PC-3 (cell line): ENCODE results near the gene ST8SIA4. TPM values are rescaled to one million over a fixed set of nuclear protein-coding genes. Genes with fewer than 3 reads are reported as not detected.
A peak's percentile ranks its signal among the peaks of the same experiment; 100 is the strongest.

ENCODE experiments used
- ATAC-seq: fragments of 200-7000 bp; cut with Tn5 transposase; 2 replicates; pipeline ENCODE4 v1.9.1; 2020; ENCODE audit warnings: mild to moderate bottlenecking, moderate library complexity
- BruUV-seq: library from RNA; stranded (reverse); fragments of 400-500 nt; replicated peaks from 2 replicates; lab custom pipeline; 2021; lab: Mats Ljungman, UMichigan
- CTCF ChIA-PET: fragments of 300-600 bp; sonication (Branson Sonifier 250); formaldehyde crosslinking; loops from one replicate; lab custom pipeline; 2022; ENCODE audit warnings: antibody characterized with exemption; lab: Charles Lee
- POLR2A ChIA-PET: fragments of 300-600 bp; sonication (Branson Sonifier 250); formaldehyde crosslinking; loops from one replicate; lab custom pipeline; 2022; ENCODE audit warnings: antibody characterized with exemption; ENCODE audit not compliant: unreplicated experiment; lab: Charles Lee
- DNase-seq: peaks from one replicate; pipeline ENCODE4 v3.0.0-alpha.2; 2015
- H2AFZ ChIP-seq: fragments of 300-600 bp; sonication (generic); 2 replicates; pipeline ENCODE4 v1.6.0; 2016; ENCODE audit warnings: antibody characterized with exemption, low read length
- H3F3A ChIP-seq: fragments of 300-600 bp; sonication (generic); one replicate; pipeline ENCODE4 v1.6.0; 2017; ENCODE audit warnings: antibody characterized with exemption, low read length, control low read depth, mild to moderate bottlenecking; ENCODE audit not compliant: unreplicated experiment
- H3K27ac ChIP-seq: fragments of 300-600 bp; sonication (generic); 2 replicates; pipeline ENCODE4 v1.5.1; 2016; ENCODE audit warnings: mild to moderate bottlenecking, low read length
- H3K27me3 ChIP-seq: fragments of 300-600 bp; sonication (generic); 2 replicates; pipeline ENCODE4 v1.6.1; 2016; ENCODE audit warnings: low read length, mixed read lengths
- H3K36me3 ChIP-seq: fragments of 300-600 bp; sonication (generic); 2 replicates; pipeline ENCODE4 v1.6.1; 2016; ENCODE audit warnings: low read depth, mixed run types, low read length, mixed read lengths
- H3K4me1 ChIP-seq: fragments of 300-600 bp; sonication (generic); 2 replicates; pipeline ENCODE4 v1.5.1; 2016; ENCODE audit warnings: low read length; ENCODE audit not compliant: insufficient read depth
- H3K4me2 ChIP-seq: fragments of 300-600 bp; sonication (generic); 2 replicates; pipeline ENCODE4 v1.6.0; 2016; ENCODE audit warnings: low read length
- H3K4me3 ChIP-seq: fragments of 300-600 bp; sonication (generic); 2 replicates; pipeline ENCODE4 v1.5.1; 2016; ENCODE audit warnings: mild to moderate bottlenecking, low read length, mixed read lengths
- H3K79me2 ChIP-seq: fragments of 300-600 bp; sonication (generic); 2 replicates; pipeline ENCODE4 v1.6.1; 2017; ENCODE audit warnings: low read length, mixed read lengths
- H3K9ac ChIP-seq: fragments of 300-600 bp; sonication (generic); 2 replicates; pipeline ENCODE4 v1.6.0; 2016; ENCODE audit warnings: mild to moderate bottlenecking, low read length
- H3K9me2 ChIP-seq: fragments of 300-600 bp; sonication (generic); replicated peaks from 2 replicates; pipeline ENCODE4 v1.6.1; 2016; ENCODE audit warnings: mixed run types, low read length, mixed read lengths
- H3K9me3 ChIP-seq: fragments of 300-600 bp; sonication (generic); 2 replicates; pipeline ENCODE4 v1.6.1; 2016; ENCODE audit warnings: low read length, mixed read lengths
- H4K20me1 ChIP-seq: fragments of 300-600 bp; sonication (generic); 2 replicates; pipeline ENCODE4 v1.6.1; 2016; ENCODE audit warnings: low read length, mixed read lengths
- EZH2 ChIP-seq: fragments of 300-600 bp; sonication (generic); IDR thresholded peaks from one replicate; pipeline ENCODE4 v1.6.1; 2017; ENCODE audit warnings: antibody characterized with exemption, mild to moderate bottlenecking, low read length; ENCODE audit not compliant: unreplicated experiment
- EZH2phosphoT487 ChIP-seq: fragments of 300-600 bp; sonication (generic); IDR thresholded peaks from 2 replicates; pipeline ENCODE4 v1.6.1; 2018; ENCODE audit warnings: mild to moderate bottlenecking, antibody characterized with exemption, low read length, borderline replicate concordance
- intact Hi-C: fragments of 100-400 bp; cut with micrococcal nuclease; formaldehyde crosslinking; loops from 2 replicates; pipeline ENCODE4 v1.9.0; 2023
- total RNA-seq: library from RNA; depleted of rRNA; stranded (reverse); fragments of >200 nt; gene quantifications from 2 replicates; pipeline ENCODE4 v1.2.3, GENCODE V29; 2014
- TF ChIP-seq, protein P1 (sequence below): fragments of 300-600 bp; sonication (generic); conservative IDR thresholded peaks from 2 replicates; pipeline ENCODE4 v1.5.1; 2017; ENCODE audit warnings: antibody characterized with exemption, low read depth, mild to moderate bottlenecking, low read length

ST8SIA4 gene
- total RNA-seq, 1 experiment from 2014 or later, result 0.91 TPM

DNA sequence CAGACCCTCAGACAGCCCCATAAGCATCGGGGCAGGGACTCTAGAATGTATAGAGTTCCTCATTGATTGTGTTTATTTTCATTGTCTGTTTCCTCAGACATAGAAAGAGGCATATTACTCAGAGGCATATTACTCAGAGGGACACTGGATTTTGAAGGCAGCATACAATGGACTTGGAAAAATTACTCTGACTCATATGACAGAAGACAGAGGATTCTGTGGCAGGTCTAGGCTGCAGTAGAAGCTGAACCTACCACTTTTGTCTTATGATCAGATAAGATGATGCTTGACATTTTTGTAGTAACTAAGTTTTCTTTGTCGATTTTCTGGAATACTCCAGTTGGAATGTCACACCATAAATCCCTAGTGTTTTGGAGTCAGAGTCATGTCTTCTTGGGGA is 105.2 kb downstream of the ST8SIA4 start:
- DNase-seq, result peak; percentile 82
- no TSS peak for BruUV-seq
- no peaks in the 10 kb centered on the region for H4K20me1 ChIP-seq

DNA sequence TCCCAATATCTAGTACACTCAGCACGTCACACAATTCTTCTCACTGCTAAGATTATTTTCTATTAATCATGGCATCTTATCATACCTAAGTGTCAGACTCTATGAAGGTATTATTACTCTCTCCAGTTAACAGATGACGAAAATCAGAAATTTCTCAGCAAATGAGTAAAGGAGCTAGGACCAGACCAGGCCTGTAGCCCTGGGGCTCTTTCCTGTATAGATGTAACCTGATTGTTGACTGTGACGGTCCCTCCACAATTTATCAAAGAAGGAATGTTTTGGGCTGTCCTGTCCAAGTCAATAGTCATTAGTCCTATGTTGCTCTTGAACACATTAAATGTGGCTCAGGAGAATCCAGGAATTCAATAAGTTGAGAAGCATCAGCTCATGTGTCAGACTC is 106.2 kb downstream of the ST8SIA4 start:
- no peak for TF ChIP-seq EZH2
- TF ChIP-seq, protein P1, sequence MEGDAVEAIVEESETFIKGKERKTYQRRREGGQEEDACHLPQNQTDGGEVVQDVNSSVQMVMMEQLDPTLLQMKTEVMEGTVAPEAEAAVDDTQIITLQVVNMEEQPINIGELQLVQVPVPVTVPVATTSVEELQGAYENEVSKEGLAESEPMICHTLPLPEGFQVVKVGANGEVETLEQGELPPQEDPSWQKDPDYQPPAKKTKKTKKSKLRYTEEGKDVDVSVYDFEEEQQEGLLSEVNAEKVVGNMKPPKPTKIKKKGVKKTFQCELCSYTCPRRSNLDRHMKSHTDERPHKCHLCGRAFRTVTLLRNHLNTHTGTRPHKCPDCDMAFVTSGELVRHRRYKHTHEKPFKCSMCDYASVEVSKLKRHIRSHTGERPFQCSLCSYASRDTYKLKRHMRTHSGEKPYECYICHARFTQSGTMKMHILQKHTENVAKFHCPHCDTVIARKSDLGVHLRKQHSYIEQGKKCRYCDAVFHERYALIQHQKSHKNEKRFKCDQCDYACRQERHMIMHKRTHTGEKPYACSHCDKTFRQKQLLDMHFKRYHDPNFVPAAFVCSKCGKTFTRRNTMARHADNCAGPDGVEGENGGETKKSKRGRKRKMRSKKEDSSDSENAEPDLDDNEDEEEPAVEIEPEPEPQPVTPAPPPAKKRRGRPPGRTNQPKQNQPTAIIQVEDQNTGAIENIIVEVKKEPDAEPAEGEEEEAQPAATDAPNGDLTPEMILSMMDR, result no peak
- no peak for TF ChIP-seq EZH2phosphoT487
- no peak for ATAC-seq
- no TSS peak for BruUV-seq

More for the DNA sequence above, 105.2 kb downstream of the ST8SIA4 start:
- H2AFZ ChIP-seq, result no peak overlapping the region
- TF ChIP-seq, protein P1, result no peak
- TF ChIP-seq EZH2phosphoT487, result no peak
- no peak for TF ChIP-seq EZH2
- no peak overlapping the region for H3K9ac ChIP-seq
- POLR2A ChIA-PET, result no interaction called here
- H3K36me3 ChIP-seq, result no peaks in the 10 kb centered on the region
- H3K4me2 ChIP-seq, result peak overlapping the region; percentile 26; the same call in 1 of the 2 replicates
- CTCF ChIA-PET, result no interaction called here
- H3K79me2 ChIP-seq, result no peaks in the 10 kb centered on the region
- peak; percentile 100 for ATAC-seq
- H3F3A ChIP-seq, result no peaks in the 10 kb centered on the region
- no peak overlapping the region for H3K27ac ChIP-seq
- no peak overlapping the region for H3K4me3 ChIP-seq
- H3K27me3 ChIP-seq, result no peaks in the 10 kb centered on the region
- intact Hi-C loops, result no loop called here
- H3K9me2 ChIP-seq, result no peaks in the 10 kb centered on the region
- H3K9me3 ChIP-seq, result no peaks in the 10 kb centered on the region
- H3K4me1 ChIP-seq, result peaks cover 9% of the 10 kb centered on the region

DNA sequence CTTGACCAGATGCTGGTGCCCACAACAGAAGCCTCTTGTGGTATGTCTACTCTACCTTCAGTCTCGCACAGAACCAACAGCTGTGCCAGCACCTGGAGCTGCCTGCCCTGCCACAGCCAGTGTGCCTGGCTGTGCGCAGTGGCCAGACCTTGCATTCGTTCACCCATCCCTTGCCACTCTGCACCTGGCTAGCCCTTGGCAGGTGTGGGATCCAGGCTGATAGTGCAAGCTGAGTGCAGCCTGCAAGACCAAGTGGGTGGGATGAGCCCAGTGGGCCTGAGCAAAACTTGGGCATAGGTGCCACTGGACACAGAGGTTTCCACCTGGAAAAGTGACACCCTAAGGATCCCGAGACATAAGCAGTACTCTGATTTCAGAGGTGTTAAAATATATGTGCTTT is 108.2 kb downstream of the ST8SIA4 start:
- DNase-seq (no peak), ATAC-seq (no peak)
- Histone ChIP-seq H3K9me2 (no peaks in the 10 kb centered on the region), H3K4me1 (peaks cover 13% of the 10 kb centered on the region), H3K4me2 (no peak overlapping the region), H4K20me1 (no peaks in the 10 kb centered on the region), H3K9me3 (no peaks in the 10 kb centered on the region), H2AFZ (no peak overlapping the region), H3K27ac (no peak overlapping the region), H3K4me3 (no peak overlapping the region), H3K36me3 (no peaks in the 10 kb centered on the region), H3K27me3 (no peaks in the 10 kb centered on the region), H3K9ac (no peak overlapping the region), H3F3A (no peaks in the 10 kb centered on the region), H3K79me2 (no peaks in the 10 kb centered on the region)
- POLR2A ChIA-PET, result no interaction called here
- BruUV-seq, result no TSS peak
- TF ChIP-seq, protein P1, result no peak
- TF ChIP-seq EZH2phosphoT487 (no peak), EZH2 (no peak)
- CTCF ChIA-PET, result no interaction called here
- intact Hi-C loops, result no loop called here

More for the DNA sequence above, 106.2 kb downstream of the ST8SIA4 start:
- H2AFZ ChIP-seq, result no peak overlapping the region
- no peaks in the 10 kb centered on the region for H3K9me2 ChIP-seq
- no peak overlapping the region for H3K9ac ChIP-seq
- no peaks in the 10 kb centered on the region for H3F3A ChIP-seq
- no peaks in the 10 kb centered on the region for H3K27me3 ChIP-seq
- no peaks in the 10 kb centered on the region for H4K20me1 ChIP-seq
- no peak overlapping the region for H3K4me3 ChIP-seq
- H3K36me3 ChIP-seq, result no peaks in the 10 kb centered on the region
- ChIA-PET POLR2A (interaction anchor here (0.7 kb wide), 1 partner anchor 19 kb away, joined by 4 read pairs; no protein-coding TSS in a partner anchor), CTCF (no interaction called here)
- H3K4me1 ChIP-seq, result peaks cover 13% of the 10 kb centered on the region
- H3K27ac ChIP-seq, result no peak overlapping the region
- no peak overlapping the region for H3K4me2 ChIP-seq
- intact Hi-C loops, result no loop called here
- no peak for DNase-seq
- no peaks in the 10 kb centered on the region for H3K79me2 ChIP-seq
- no peaks in the 10 kb centered on the region for H3K9me3 ChIP-seq
